GM23248 (cell line): Measurements from ENCODE around the gene S100B. TPM values are rescaled to one million over a fixed set of nuclear protein-coding genes. Genes with fewer than 3 reads are reported as not detected.

Experiments
- DNase-seq: peaks from one replicate; pipeline ENCODE4 v3.0.0-alpha.2; 2015
- H2AFZ ChIP-seq: fragments of 200-600 bp; sonication (generic); 2 replicates; pipeline ENCODE4 v1.6.1; 2016; ENCODE audit warnings: antibody characterized with exemption
- H3F3A ChIP-seq: fragments of 200-600 bp; sonication (generic); 2 replicates; pipeline ENCODE4 v1.6.1; 2016; ENCODE audit warnings: mild to moderate bottlenecking, antibody characterized with exemption, mixed run types; ENCODE audit not compliant: insufficient read depth
- H3K27ac ChIP-seq: fragments of 200-600 bp; sonication (generic); 2 replicates; pipeline ENCODE4 v1.5.1; 2016; ENCODE audit warnings: mild to moderate bottlenecking
- H3K27me3 ChIP-seq: fragments of 200-600 bp; sonication (generic); replicated peaks from 2 replicates; pipeline ENCODE4 v1.6.1; 2016; ENCODE audit warnings: mild to moderate bottlenecking; ENCODE audit not compliant: insufficient read depth
- H3K36me3 ChIP-seq: fragments of 200-600 bp; sonication (generic); 2 replicates; pipeline ENCODE4 v1.6.1; 2016; ENCODE audit warnings: low read depth, mild to moderate bottlenecking
- H3K4me1 ChIP-seq: fragments of 200-600 bp; sonication (generic); 2 replicates; pipeline ENCODE4 v1.6.1; 2016; ENCODE audit warnings: mild to moderate bottlenecking; ENCODE audit not compliant: insufficient read depth
- H3K4me2 ChIP-seq: fragments of 200-600 bp; sonication (generic); one replicate; pipeline ENCODE4 v1.6.1; 2016; ENCODE audit warnings: mild to moderate bottlenecking; ENCODE audit not compliant: unreplicated experiment
- H3K4me3 ChIP-seq: fragments of 200-600 bp; sonication (generic); 2 replicates; pipeline ENCODE4 v1.5.1; 2016; ENCODE audit warnings: mild to moderate bottlenecking
- H3K79me2 ChIP-seq: fragments of 200-600 bp; sonication (generic); 2 replicates; pipeline ENCODE4 v1.6.1; 2016; ENCODE audit warnings: mild to moderate bottlenecking; ENCODE audit not compliant: insufficient read depth
- H3K9ac ChIP-seq: fragments of 200-600 bp; sonication (generic); 2 replicates; pipeline ENCODE4 v1.6.1; 2016; ENCODE audit warnings: mild to moderate bottlenecking
- H3K9me2 ChIP-seq: fragments of 200-600 bp; sonication (generic); 2 replicates; pipeline ENCODE4 v1.6.1; 2016; ENCODE audit warnings: mixed run types, mild to moderate bottlenecking, moderate library complexity; ENCODE audit not compliant: insufficient read depth
- H3K9me3 ChIP-seq: fragments of 200-600 bp; sonication (generic); one replicate; pipeline ENCODE4 v1.6.1; 2017; ENCODE audit warnings: low read depth
- H4K20me1 ChIP-seq: fragments of 200-600 bp; sonication (generic); 2 replicates; pipeline ENCODE4 v1.6.0; 2016; ENCODE audit not compliant: insufficient read depth
- EZH2 ChIP-seq: fragments of 200-600 bp; sonication (generic); IDR thresholded peaks from 2 replicates; pipeline ENCODE4 v1.6.1; 2018; ENCODE audit warnings: antibody characterized with exemption, mild to moderate bottlenecking; ENCODE audit not compliant: insufficient read depth, poor library complexity, severe bottlenecking
- EZH2phosphoT487 ChIP-seq: fragments of 200-600 bp; sonication (generic); IDR thresholded peaks from 2 replicates; pipeline ENCODE4 v1.6.1; 2018; ENCODE audit warnings: antibody characterized with exemption, moderate library complexity, mild to moderate bottlenecking, low read depth; ENCODE audit not compliant: insufficient read depth
- WGBS, 2 experiments: methylation state at CpG; one replicate each; pipeline ENCODE4 v1.1.6; 2015 to 2017; ENCODE audit warnings: low lambda C conversion rate in 2 of 2, low coverage in 1 of 2; ENCODE audit errors: missing lambda C conversion rate in 2 of 2; 5-methylcytosine and 5-hydroxymethylcytosine counted together
- in situ Hi-C: fragments of 300-500 bp; cut with MboI; formaldehyde crosslinking; loops from 2 replicates; pipeline ENCODE4 v1.15.0; 2020
- polyA plus RNA-seq: library from polyadenylated mRNA; unstranded; fragments of >200 nt; fragmentation: Nextera tagmentation; extraction: Ambion mirVana; gene quantifications from 2 replicates; pipeline ENCODE4 v1.2.1, GENCODE V29; 2016
- total RNA-seq: library from RNA; depleted of rRNA; stranded (reverse); fragments of >200 nt; shearing (Covaris generic); gene quantifications from 2 replicates; pipeline ENCODE4 v1.2.3, GENCODE V29; 2014

The S100B gene
- total and polyA plus RNA-seq, 2 experiments from 2014 or later: not detected

DNA sequence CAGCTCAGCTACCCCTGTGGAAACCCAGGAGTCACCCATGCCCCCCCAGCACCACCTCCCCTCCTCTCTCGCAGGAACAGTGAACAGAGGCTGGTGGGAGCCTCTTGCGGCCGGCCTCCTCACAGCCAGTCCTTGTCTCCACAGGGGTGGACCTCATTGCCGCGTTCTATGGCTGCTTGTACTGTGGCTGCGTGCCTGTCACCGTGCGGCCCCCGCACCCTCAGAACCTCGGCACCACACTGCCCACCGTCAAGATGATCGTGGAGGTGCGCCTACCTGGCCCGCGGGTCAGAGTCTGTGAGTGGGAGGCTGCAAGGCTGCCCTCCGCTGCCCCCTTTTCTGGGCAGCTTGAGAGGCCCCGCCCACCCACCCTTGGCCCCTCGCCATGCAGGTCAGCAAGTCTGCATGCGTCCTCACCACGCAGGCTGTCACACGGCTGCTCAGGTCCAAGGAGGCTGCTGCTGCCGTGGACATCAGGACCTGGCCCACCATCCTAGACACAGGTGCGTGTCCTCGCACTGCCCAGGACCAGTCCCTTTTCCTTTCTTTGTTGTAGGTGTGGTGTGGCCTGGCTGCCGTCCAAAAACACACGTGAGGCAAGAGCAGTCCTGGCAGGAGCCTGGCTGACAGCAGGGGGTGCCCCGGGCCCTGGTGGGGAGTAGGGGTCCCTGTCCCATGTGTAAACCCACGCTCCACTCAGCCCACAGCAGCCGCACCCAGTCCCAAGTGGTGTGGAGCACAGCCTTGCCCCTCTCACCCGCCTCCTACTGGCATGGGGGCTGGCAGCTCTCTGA, 50.3 kb downstream of the S100B start:
- no peak overlapping the region for H3K4me2 ChIP-seq
- no peaks in the 10 kb centered on the region for H3K27me3 ChIP-seq
- peaks cover 13% of the 10 kb centered on the region; the same call in 1 of the 2 replicates for H3K36me3 ChIP-seq
- no peaks in the 10 kb centered on the region for H3K79me2 ChIP-seq
- no peaks in the 10 kb centered on the region for H3F3A ChIP-seq
- H3K4me1 ChIP-seq: no peaks in the 10 kb centered on the region
- H2AFZ ChIP-seq: no peak overlapping the region
- no peaks in the 10 kb centered on the region for H3K9me2 ChIP-seq
- TF ChIP-seq EZH2 (no peak), EZH2phosphoT487 (no peak)
- no peak overlapping the region for H3K4me3 ChIP-seq
- H3K9me3 ChIP-seq: no peaks in the 10 kb centered on the region
- in situ Hi-C loops: no loop called here
- 92% methylated on average over 18 to 30 of the region's 30 CpGs for WGBS, 2 experiments
- DNase-seq: no peak
- H3K27ac ChIP-seq: no peak overlapping the region
- no peaks in the 10 kb centered on the region for H4K20me1 ChIP-seq
- no peak overlapping the region for H3K9ac ChIP-seq

DNA sequence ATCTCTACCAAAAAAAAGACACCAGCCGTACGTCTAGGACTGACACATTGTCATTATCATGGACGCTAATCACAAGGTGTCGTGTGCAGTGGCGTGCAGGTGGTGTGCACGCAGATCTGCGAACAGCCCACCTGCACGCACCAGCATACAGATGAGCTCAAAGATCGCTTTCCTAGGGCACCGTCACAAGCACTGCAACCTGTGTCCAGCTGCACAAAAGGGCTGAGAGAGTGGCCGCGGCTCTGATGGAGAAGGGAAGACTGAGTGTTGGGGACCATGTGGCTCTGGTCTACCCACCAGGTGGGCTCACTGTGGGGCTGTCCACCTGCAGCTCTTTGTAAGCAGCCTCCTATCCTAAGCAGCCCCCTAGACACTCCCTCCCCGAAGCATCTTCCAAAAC, 50.9 kb downstream of the S100B start:
- H3K27ac ChIP-seq: no peak overlapping the region
- in situ Hi-C loops: no loop called here
- 93% methylated on average over 13 of the region's 13 CpGs for WGBS, 2 experiments
- H3K4me2 ChIP-seq: no peak overlapping the region
- no peaks in the 10 kb centered on the region for H3K79me2 ChIP-seq
- H4K20me1 ChIP-seq: no peaks in the 10 kb centered on the region
- DNase-seq: no peak
- no peaks in the 10 kb centered on the region for H3F3A ChIP-seq
- no peaks in the 10 kb centered on the region for H3K4me1 ChIP-seq
- no peaks in the 10 kb centered on the region for H3K27me3 ChIP-seq
- peaks cover 15% of the 10 kb centered on the region; the same call in 1 of the 2 replicates for H3K36me3 ChIP-seq
- no peak overlapping the region for H2AFZ ChIP-seq
- H3K9me3 ChIP-seq: no peaks in the 10 kb centered on the region
- H3K4me3 ChIP-seq: no peak overlapping the region
- H3K9me2 ChIP-seq: no peaks in the 10 kb centered on the region
- no peak for TF ChIP-seq EZH2
- TF ChIP-seq EZH2phosphoT487: no peak
- H3K9ac ChIP-seq: no peak overlapping the region

DNA sequence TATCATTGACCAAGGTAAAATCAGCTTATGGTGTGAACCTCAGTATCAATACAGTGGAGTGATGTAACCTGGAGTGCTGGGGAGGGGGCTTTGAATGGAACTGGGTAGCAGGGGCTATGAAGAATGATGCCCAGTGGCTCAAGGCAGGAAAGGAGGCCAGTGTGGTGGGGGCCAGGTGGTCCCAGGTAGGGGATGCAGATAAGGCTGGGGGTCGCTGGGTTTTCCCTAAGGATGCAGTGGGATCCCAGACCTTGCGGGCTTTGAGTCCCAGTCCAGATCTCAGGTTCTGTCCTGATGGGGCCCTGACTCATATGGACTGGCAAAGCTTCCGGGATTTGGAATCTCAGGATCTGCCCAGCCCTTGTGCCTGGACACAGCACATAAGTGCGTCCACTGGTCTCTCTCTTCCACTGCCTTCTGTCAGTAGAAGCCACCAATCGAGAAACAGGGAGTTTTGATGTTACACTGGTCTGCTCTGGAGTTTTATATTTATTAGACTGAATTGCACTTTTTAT, 52.0 kb downstream of the S100B start:
- H4K20me1 ChIP-seq: no peaks in the 10 kb centered on the region
- in situ Hi-C loops: no loop called here

DNA sequence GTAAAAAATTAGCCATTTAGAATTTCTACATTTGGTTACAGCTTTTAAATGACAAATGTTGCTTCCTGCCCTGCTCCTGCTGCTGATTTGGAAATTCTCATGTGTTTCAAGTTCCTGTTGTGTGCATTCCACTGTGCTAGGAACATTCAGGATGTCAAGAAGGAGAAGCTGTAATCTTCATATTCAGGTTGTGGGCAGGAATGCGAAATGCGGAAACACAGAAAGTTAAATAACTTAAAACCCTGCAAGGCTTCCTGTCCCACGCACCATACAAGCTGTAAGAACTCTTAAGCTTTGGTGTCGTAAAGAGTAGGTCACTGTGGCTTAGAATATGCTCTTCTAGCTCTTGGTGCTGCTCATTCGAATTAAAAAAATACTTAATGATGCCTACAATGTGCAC, 52.6 kb downstream of the S100B start:
- Histone ChIP-seq H3K4me2 (no peak overlapping the region), H4K20me1 (no peaks in the 10 kb centered on the region), H3K9me2 (no peaks in the 10 kb centered on the region), H3K4me1 (no peaks in the 10 kb centered on the region), H3K4me3 (no peak overlapping the region), H3K27ac (no peak overlapping the region), H3F3A (no peaks in the 10 kb centered on the region), H3K9ac (no peak overlapping the region), H2AFZ (no peak overlapping the region), H3K9me3 (no peaks in the 10 kb centered on the region), H3K36me3 (peaks cover 13% of the 10 kb centered on the region; the same call in 1 of the 2 replicates), H3K79me2 (no peaks in the 10 kb centered on the region), H3K27me3 (no peaks in the 10 kb centered on the region)
- in situ Hi-C loops: no loop called here
- DNase-seq: no peak
- TF ChIP-seq EZH2phosphoT487: no peak
- no peak for TF ChIP-seq EZH2
- 93 to 95% methylated on average over 5 of the region's 5 CpGs for WGBS, 2 experiments

More for the DNA sequence above, 52.0 kb downstream of the S100B start:
- Histone ChIP-seq H3F3A (no peaks in the 10 kb centered on the region), H3K4me3 (no peak overlapping the region), H3K9ac (no peak overlapping the region), H3K4me2 (no peak overlapping the region), H2AFZ (no peak overlapping the region), H3K27me3 (no peaks in the 10 kb centered on the region), H3K79me2 (no peaks in the 10 kb centered on the region), H3K4me1 (no peaks in the 10 kb centered on the region), H3K36me3 (peaks cover 13% of the 10 kb centered on the region; the same call in 1 of the 2 replicates), H3K9me3 (no peaks in the 10 kb centered on the region), H3K27ac (no peak overlapping the region), H3K9me2 (no peaks in the 10 kb centered on the region)
- no peak for DNase-seq
- WGBS, 2 experiments: 94 to 98% methylated on average over 5 of the region's 5 CpGs
- TF ChIP-seq EZH2 (no peak), EZH2phosphoT487 (no peak)
